GM12874 (cell line): Measurements from ENCODE around the gene ADD3.

Experiments used
- TF ChIP-seq, protein P1 (sequence below): IDR thresholded peaks from 2 replicates; pipeline ENCODE4 v1.5.1; 2011; ENCODE audit warnings: low read depth, mild to moderate bottlenecking, control low read depth, low read length, moderate library complexity; ENCODE audit not compliant: insufficient read depth

Gene ADD3, protein sequence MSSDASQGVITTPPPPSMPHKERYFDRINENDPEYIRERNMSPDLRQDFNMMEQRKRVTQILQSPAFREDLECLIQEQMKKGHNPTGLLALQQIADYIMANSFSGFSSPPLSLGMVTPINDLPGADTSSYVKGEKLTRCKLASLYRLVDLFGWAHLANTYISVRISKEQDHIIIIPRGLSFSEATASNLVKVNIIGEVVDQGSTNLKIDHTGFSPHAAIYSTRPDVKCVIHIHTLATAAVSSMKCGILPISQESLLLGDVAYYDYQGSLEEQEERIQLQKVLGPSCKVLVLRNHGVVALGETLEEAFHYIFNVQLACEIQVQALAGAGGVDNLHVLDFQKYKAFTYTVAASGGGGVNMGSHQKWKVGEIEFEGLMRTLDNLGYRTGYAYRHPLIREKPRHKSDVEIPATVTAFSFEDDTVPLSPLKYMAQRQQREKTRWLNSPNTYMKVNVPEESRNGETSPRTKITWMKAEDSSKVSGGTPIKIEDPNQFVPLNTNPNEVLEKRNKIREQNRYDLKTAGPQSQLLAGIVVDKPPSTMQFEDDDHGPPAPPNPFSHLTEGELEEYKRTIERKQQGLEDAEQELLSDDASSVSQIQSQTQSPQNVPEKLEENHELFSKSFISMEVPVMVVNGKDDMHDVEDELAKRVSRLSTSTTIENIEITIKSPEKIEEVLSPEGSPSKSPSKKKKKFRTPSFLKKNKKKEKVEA

DNA sequence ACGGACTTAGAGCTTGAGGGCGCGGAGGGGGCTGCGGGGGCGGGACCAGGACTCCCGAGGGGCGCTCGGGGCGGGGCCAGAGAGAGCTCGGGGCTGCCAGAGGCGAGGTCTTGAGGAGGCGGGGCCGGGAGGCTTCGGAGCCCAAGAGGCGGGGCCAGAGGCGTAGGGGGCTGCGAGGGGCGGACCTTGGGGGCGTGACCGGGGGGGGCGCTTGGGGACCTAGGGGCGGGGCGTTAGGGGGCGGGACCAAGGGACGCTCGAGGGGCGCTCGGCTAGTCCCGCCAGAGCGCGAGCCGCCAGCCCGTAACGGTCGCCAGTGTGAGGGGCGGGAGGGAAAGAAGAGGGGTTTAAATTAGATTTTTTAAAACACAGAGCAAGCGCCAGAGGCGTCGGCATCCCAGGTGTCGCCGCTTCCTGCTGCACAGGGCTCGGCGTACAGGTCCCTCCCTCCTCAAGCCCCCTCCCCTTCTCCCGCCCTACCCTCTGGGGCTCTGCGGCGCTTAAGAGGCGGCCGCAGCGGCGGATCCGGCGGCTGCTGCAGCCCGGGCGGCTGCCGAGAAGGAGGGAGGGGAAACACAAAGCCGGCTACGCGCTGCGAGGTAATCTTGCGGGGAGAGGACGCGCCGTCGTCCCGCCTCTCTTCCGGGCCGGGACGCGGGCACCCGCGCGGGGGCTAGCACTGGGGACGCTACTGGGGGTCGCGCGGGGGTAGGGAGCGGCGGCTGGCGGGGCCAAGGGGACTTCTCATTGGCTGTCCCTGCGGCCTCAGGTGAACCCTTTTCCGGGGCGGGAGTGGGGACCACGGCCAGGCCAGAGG is at the start of gene ADD3:
Gene ADD3 (plus strand): TSS at position 284 of the 817 bp plus-strand sequence. CDS start 92,670 bp downstream, outside the sequence.
- TF ChIP-seq, protein P1, sequence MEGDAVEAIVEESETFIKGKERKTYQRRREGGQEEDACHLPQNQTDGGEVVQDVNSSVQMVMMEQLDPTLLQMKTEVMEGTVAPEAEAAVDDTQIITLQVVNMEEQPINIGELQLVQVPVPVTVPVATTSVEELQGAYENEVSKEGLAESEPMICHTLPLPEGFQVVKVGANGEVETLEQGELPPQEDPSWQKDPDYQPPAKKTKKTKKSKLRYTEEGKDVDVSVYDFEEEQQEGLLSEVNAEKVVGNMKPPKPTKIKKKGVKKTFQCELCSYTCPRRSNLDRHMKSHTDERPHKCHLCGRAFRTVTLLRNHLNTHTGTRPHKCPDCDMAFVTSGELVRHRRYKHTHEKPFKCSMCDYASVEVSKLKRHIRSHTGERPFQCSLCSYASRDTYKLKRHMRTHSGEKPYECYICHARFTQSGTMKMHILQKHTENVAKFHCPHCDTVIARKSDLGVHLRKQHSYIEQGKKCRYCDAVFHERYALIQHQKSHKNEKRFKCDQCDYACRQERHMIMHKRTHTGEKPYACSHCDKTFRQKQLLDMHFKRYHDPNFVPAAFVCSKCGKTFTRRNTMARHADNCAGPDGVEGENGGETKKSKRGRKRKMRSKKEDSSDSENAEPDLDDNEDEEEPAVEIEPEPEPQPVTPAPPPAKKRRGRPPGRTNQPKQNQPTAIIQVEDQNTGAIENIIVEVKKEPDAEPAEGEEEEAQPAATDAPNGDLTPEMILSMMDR, result no peak

DNA sequence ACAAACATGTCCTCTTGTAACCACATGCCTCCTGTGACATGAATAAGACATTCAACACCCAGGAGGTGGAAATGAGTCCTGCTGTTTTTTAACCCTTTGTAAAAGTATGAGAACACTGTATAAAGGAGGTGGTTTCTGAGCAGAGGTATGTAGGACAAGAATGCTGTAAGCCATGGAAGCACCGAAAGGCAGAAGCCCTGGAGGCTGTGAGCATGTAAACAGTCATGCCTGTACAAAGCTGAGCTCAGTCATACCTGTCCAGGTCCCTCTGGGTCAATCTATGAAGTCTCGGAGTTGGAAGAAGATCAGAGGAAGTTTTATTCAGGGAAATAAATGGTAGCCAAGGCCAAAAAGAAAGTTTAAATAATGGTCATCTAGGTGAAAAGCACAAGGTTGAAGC is 49.7 kb upstream of the ADD3 start:
- TF ChIP-seq, protein P1, result no peak

DNA sequence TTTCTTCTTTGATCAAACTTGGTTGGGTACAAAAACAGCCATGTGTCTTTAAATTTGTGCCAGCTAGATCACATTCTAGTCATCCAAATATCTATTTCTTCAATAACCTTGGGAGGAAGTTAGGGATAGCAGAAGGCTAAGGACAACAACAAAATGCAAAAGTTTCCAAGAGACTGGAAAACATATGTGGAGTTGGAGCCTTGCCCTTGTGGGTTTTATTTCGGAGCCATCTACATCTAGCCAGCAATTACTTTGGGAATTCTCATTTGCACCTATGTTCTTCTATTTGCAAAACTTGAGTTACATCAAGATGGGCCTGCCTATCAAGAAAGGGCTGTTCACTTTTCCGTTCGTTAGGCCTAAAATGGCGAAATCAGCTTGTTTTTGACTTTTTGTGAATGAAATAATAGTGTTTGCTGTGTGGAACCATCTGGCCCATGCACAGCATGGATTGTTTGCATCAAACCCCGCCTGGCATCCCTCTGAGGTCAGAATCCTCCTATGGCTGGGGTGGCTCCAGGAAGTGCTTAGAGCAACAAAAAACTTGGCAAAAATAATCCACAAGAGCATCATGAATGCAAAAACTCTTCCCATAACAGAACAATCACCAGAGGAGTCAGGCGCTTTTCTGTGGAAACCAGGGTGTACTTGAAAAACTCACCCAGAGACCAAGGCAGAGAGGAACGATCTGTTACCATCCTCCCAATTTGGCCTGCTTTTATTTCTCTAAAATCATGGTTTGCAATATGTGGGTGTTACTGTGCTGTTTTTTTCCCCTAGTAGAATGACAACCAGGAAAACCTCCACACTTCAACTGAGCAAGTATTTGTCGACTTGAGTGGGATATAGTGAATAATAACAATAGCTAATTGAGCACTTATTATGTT is 48.3 kb upstream of the ADD3 start:
- TF ChIP-seq, protein P1, result no peak

DNA sequence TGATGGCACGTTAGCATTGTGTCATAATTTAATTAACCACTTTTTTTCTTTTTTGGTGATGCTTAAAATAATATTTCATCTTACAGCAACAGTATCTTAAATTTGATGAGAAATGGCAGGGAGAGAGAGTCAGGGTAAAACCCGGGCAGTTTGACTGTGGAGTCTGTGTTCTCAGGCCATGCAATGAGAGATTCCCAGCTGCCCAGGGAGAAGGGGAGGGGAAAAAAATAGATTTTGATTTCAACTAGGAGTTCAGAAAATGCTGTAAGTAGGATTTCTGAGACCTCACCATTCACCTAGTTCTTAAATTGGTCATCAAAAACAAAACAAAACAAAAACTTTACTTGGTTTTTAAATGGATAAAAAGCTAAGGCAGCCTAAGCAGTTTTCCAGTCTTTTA is 47.1 kb upstream of the ADD3 start:
- TF ChIP-seq, protein P1, result no peak

DNA sequence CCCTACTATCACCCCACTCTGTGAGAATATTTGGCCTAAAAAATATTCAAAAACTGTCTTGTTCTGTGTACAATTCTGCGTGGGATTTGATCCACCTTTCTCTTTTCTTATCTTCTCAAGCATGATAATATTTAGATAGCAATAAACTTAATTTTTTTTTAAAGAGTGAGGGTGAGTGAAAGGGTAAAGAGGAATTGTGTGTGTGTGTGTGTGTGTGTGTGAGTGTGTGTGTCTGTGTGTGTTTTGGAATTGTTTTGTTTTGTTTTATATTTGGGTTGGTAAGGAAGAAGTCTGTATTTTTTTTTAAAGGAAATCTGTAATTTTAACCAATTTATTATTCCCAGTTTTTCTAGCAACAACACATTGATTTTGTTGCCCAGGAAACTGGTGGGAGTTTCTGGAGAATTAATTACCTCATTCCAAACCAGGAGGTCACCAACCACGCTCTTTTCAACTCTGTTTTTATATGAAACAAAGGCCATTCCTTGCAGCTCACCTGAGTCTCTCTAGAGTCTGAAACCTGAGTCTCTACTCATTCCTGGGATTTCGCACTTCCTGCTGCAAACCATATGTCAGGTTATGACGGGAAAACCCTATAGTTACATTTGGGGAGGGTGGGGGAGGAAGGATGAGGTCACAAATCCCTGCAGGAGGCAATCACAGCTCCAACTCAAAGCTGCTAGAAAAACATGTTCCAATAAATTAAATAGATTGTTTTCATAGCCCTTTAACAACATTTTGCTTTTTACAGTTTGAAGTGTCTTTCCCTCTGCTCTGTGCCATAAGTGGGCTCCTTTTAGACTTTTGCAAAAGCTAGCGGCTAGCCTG is 46.4 kb upstream of the ADD3 start:
- TF ChIP-seq, protein P1, result no peak

DNA sequence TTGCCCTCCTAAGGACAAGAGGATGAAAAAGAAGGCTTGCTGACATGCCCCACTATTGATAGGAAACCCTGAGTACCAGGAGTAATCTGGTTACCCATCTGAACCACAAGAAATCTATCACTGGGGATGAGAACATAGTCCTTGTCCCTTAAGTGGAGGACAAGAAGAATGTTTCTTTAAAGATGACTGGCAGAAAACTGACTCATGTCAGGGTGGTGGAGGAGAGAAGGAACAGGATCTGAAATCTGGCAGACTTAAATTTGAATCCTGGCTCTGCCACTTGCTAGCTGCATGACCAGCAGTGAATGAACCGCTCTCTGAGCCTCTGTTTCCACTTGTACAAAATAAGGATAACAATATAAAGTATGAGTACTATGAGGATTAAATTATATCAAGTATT is 45.5 kb upstream of the ADD3 start:
- TF ChIP-seq, protein P1, result no peak
